ENCODE results near the gene KRTAP9-3.

- TF ChIP-seq POLR2AphosphoS5 (IDR thresholded peaks at IDR 0.05) (no peak), SMC3 (conservative IDR thresholded peaks at IDR 0.05; ENCODE audit: poor library complexity) (no peak), EP300 (conservative IDR thresholded peaks at IDR 0.05; ENCODE audit: poor library complexity, severe bottlenecking) (no peak), EZH2 (IDR thresholded peaks at IDR 0.05; ENCODE audit: borderline replicate concordance, insufficient read depth, low read length, poor library complexity, severe bottlenecking) (no peak), REST (IDR thresholded peaks at IDR 0.05; ENCODE audit: borderline replicate concordance) (no peak)
- TF ChIP-seq, protein P1, sequence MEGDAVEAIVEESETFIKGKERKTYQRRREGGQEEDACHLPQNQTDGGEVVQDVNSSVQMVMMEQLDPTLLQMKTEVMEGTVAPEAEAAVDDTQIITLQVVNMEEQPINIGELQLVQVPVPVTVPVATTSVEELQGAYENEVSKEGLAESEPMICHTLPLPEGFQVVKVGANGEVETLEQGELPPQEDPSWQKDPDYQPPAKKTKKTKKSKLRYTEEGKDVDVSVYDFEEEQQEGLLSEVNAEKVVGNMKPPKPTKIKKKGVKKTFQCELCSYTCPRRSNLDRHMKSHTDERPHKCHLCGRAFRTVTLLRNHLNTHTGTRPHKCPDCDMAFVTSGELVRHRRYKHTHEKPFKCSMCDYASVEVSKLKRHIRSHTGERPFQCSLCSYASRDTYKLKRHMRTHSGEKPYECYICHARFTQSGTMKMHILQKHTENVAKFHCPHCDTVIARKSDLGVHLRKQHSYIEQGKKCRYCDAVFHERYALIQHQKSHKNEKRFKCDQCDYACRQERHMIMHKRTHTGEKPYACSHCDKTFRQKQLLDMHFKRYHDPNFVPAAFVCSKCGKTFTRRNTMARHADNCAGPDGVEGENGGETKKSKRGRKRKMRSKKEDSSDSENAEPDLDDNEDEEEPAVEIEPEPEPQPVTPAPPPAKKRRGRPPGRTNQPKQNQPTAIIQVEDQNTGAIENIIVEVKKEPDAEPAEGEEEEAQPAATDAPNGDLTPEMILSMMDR (IDR thresholded peaks at IDR 0.05; ENCODE audit: poor library complexity, severe bottlenecking): no peak
Measured at GRCh38 chr17:41263212-41263611, 31.0 kb downstream of the KRTAP9-3 start.

Data from neural cell (in vitro differentiated cells).